ENCODE measurements around the gene PPP2R5E.

Gene PPP2R5E

DNA sequence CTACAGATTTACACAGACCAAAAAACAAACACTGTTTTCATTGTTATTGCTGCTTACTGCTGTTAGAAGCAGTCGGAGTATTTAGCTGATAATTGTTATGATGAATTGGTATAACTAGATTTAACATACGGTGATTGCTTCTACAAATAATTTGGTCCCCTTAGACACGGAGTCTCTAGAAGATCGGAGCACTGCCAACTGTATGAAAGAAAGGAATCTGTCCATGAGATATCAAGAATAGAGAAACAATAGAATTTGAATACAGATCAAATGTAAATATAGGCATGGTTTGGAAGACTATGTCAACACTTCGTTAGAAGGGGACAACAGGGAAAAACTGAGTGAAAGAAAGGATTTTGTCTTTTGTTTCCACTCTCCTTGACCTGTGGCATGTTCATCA, 110.9 kb downstream of the PPP2R5E start:
- DNase-seq (ENCODE audit: low spot score): no peak

DNA sequence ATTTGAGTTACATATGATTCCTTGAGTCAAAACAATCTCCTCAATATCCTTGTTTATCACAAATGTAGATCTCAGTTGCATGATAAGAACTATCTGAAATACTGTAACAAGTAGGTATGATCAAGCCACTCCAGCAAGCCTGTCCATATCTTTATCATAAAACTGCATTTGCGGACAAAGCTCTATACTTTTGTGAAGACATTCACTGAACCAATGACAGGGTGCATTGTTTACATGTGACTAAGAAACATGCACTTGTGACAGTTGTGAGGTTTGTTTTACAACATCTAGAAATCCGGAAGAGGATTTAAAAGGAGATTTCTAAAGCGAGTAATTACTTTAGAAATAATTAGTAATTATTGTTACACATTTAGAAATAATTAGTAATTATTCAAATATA, 111.7 kb downstream of the PPP2R5E start:
- DNase-seq (ENCODE audit: low spot score): no peak

GRCh38 chr14:63428486-63428885, 114.7 kb downstream of the PPP2R5E start:
- DNase-seq (ENCODE audit: low spot score): no peak

DNA sequence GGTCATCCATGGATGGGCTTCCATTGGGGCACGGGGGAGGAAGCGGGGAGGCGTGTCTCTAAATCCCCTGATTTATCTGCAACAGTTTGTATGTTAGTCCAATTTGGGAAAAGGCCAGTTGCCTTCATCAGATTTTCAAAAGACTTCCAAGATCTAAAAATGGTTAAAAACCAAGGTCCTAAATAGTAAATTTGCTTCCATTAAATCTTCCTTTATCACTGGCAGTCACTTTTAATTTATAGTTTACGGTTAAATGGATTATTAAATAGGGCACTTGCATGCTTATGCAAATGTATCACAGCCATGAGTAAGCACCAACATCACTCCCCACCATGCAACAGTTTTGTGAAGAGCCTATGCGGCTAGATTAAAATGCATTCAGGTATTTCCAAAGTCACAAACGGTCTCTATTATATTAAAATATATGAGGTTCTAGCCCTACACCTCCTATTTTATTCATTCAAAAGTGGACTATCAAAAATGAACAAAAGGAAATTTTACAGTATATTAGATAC, 116.3 kb downstream of the PPP2R5E start:
- no peak for DNase-seq (ENCODE audit: low spot score)

DNA sequence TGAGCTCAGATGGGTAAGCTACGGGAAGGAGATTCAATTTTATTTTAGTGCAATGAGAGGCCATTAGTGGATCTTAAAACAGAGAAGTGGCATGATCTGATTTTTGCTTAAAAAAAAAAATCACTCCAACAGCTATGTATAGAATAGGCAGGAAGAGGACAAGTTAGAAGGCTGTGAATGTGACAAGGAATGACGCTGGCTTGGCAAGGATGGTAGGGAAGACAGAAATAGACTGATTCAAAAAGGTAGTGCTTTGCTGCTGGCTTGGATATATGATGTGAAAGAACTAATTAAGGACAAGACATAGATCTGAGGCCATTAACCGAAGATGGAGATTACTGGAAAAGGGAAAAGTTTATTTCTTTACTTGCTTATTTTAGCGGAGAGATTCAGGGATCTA, 119.3 kb downstream of the PPP2R5E start:
- no peak for DNase-seq (ENCODE audit: low spot score)

DNA sequence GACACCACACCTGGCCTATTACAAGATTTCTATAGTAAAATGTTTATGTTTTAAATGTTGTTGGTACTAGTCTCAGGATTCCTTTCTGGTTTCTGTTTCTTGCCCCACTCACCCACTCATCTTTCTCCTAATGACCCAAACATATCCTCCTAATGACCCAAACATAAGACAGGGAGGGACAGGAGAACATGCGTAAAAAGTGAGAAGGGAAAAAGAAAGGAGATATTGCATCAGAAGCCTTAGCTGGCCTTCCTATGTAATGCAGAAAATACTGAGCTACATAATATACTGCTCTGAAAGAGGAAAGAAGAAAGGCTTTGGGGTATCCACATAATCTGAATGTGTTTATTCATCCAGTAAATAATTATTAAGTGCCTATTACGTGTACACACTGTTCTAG, 119.8 kb downstream of the PPP2R5E start:
- DNase-seq (ENCODE audit: low spot score): no peak

- no peak for DNase-seq (ENCODE audit: low spot score)
Observed at GRCh38 chr14:63421919-63422318, 121.3 kb downstream of the PPP2R5E start.

DNA sequence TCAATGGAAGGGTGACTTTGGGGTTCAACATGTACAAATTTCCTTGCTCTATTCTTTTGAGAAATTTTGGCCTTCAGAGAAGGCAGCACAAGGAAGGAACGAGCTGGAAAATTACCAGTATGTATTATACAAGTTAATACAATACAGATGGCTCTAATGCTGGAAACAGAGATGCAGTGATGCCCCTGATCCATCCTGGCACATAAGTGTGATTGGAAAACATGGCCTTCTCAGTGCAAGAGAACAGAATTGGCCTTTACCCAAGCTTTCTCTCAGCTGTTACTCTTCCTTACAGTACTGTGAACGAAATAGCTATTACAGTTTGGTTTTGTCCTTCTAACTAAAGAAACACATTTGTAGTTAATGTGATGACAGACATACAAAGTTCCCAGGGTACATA, 122.0 kb downstream of the PPP2R5E start:
- no peak for DNase-seq (ENCODE audit: low spot score)

DNA sequence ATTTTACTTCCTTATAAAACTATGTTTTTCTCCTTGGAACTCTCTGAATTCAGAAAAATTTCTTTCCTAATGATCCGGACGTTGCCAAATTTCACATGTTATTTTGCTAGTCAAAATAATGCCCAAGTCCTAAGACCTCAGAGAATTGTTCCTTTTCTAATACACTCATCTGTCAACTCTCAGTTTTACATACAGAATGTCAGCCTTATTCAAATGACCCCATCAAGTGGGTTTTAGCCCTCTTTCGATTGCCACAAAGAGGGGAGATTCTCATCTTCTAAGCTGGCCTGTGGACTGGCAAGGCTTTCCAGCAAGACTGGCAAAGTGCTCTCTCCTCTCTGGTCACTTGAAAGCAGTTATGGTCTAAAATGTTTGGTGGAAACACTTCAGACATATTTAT, 125.2 kb downstream of the PPP2R5E start:
- no peak for DNase-seq (ENCODE audit: low spot score)

DNA sequence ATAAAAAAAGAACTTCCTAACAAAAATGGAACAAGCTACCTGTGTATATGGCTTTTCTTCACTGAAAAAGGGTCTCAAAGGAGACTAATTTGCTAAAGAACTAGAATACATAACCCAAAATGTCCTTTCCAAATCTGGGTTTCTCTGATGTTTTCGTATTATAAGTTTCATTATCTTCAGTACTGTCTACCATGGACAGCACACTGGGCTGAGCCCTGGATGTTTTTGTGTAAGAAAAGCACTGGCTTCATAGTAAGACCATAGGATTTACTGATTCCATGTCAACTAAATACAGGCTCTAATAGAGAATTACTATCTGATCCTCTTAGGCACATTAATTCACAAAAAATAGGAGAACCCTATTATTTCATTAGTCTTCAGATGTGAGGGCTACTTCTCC, 130.2 kb downstream of the PPP2R5E start:
- no peak for DNase-seq (ENCODE audit: low spot score)

DNA sequence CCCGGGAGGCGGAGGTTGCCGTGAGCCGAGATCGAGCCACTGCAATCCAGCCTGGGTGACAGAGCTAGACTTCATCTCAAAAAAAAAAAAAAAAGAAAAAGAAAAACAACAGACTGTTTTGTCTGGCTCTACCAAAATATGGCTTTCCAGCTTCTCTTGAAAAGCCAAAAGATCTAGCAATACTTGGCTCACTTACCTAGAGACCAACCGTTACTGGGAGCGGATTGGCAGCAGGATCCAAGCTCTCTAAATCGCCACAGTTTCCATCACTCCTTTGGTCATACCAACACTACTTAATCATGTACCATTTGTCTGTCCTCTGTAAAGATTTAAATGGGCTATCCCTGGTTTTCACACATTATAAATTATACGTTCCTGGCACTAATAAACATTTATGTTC, 136.8 kb downstream of the PPP2R5E start:
- no peak for DNase-seq (ENCODE audit: low spot score)

GRCh38 chr14:63405715-63406114, 137.5 kb downstream of the PPP2R5E start:
- no peak for DNase-seq (ENCODE audit: low spot score)

DNA sequence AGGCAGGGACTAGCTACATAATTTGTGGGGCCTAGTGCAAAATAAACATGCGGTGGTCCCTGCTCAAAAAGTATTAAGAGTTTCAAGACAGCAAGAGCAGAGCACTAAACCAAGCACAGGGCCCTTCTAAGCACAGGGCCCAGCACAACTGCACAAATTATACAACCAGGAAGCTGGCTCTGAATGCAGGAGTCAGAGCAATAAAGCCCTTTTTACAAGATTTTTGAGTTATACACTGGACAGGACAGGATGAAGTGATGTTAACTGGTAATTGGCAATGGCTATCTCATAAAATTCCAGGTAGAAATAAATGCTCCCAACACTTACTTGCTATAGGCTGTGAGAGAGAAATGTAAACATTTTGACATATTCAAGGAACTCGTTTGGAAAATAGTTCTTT, 138.3 kb downstream of the PPP2R5E start:
- DNase-seq (ENCODE audit: low spot score): no peak

- no peak for DNase-seq (ENCODE audit: low spot score)
Observed at GRCh38 chr14:63401646-63402045, 141.5 kb downstream of the PPP2R5E start.

- DNase-seq (ENCODE audit: low spot score): no peak
Observed at GRCh38 chr14:63398952-63399351, 144.2 kb downstream of the PPP2R5E start.

GRCh38 chr14:63394841-63395240, 148.3 kb downstream of the PPP2R5E start:
- no peak for DNase-seq (ENCODE audit: low spot score)

DNA sequence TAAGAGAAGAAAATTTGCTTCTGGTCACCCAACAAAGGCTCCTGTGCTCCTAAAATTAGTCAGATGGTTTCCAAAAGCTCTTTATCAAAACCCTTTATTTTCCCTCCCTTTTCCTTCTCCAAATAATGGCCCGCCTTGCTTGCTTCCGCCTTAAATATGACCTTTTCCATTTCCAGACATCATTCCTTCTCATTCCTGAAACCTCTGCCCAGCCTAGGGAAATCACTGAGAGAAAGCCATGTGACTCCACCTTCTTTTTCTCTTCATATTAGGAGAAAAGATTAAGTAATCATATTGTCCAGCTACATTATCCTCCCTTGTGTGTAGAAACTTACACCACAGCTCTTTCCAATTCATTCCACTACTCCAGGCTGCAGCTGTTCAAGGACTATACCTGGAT, 148.7 kb downstream of the PPP2R5E start:
- DNase-seq (ENCODE audit: low spot score): no peak

DNA sequence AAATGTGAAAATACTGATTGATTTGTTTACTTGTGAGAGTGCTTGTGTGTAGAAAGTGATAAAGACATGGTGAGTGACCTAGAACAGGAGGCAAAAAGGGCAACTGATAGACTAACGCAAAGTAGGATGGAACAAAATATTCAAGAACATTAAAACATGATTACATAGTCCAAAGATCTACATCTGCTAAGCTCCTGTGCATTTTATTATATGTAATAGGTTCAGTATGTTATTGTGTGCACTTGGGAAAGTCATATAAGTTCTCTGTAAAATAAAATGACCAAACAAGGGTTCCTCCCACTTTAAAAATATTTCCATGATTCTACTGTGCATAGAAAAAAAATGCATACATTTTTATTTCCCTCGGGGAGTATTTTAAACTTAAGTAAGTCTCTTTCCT, 150.2 kb downstream of the PPP2R5E start:
- DNase-seq (ENCODE audit: low spot score): no peak

- DNase-seq (ENCODE audit: low spot score): no peak
Observed at GRCh38 chr14:63392236-63392635, 150.9 kb downstream of the PPP2R5E start.

DNA sequence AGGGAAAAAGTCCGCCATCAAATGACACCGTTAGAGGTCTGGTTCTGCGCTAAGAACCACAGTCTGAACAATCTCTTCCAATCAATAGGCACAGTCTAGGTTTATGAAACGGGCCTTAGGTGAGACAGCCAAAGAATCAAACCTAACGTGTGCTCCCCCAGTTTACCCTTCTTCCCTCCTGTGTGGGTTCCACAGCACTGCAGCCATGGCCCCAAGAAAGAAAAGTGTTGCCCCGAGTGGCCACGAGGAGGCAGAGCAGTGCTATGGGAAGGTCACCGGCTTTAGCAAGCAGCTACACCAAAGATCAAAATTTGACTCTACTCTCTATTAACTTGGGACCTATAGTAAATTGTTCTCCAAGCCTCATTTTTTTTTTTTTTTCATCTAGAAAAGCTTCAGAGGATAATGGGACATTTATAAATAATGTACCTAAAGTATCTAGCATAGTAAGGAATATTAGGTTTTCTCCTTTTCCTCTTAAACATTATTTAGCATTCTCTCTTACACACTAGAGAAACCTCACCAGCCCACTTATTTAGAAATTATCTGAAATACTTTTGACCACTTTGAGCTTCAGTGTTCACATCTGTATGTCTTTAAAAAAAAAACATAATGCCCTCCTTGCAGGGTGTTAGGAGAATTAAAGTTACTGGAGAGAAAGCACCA, 154.3 kb downstream of the PPP2R5E start:
- peak; percentile 46 for DNase-seq (ENCODE audit: low spot score)

- DNase-seq (ENCODE audit: low spot score): no peak
Observed at GRCh38 chr14:63387711-63388110, 155.5 kb downstream of the PPP2R5E start.

DNA sequence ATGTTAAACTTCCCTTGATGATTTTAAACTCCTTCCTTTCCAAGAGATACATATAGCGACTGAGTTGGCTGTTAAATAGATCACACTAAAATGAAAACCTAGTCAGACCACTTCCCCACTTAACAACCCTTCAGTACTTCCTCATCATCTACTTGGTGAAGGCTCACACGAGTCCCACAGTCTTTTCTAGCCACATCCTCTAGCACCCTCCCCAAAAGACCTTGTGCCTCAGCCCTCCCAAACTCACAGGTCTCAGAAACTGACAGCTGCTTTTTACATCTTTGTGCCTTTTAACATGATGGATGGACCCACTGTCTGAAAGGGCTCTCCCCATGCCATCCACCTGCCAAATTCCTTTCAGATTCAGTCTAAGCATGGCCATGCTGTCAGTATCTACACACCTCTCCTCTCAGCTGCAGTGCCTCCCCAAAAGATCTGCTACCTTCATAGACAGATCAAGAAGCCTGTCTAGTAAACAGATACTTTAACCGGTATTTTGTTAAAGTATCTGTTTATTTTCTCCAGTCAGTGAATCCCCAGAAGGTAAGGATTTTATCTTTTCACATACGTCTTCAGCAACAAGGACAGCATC, 159.3 kb downstream of the PPP2R5E start:
- peak; percentile 12 for DNase-seq (ENCODE audit: low spot score)

- DNase-seq (ENCODE audit: low spot score): no peak
Observed at GRCh38 chr14:63378444-63378843, 164.7 kb downstream of the PPP2R5E start.

- DNase-seq (ENCODE audit: low spot score): no peak
Observed at GRCh38 chr14:63375769-63376168, 167.4 kb downstream of the PPP2R5E start.

All from CD4-positive, alpha-beta T cell treated with Interleukin-2 at 100 ng/mL for 4 hours (primary cell).